GM23248 (cell line): ENCODE measurements around the gene PCSK2. TPM values are rescaled to one million over a fixed set of nuclear protein-coding genes. Genes with fewer than 3 reads are reported as not detected.

Experiments used
- DNase-seq: peaks from one replicate; pipeline ENCODE4 v3.0.0-alpha.2; 2015
- H2AFZ ChIP-seq: fragments of 200-600 bp; sonication (generic); 2 replicates; pipeline ENCODE4 v1.6.1; 2016; ENCODE audit warnings: antibody characterized with exemption
- H3F3A ChIP-seq: fragments of 200-600 bp; sonication (generic); 2 replicates; pipeline ENCODE4 v1.6.1; 2016; ENCODE audit warnings: mild to moderate bottlenecking, antibody characterized with exemption, mixed run types; ENCODE audit not compliant: insufficient read depth
- H3K27ac ChIP-seq: fragments of 200-600 bp; sonication (generic); 2 replicates; pipeline ENCODE4 v1.5.1; 2016; ENCODE audit warnings: mild to moderate bottlenecking
- H3K27me3 ChIP-seq: fragments of 200-600 bp; sonication (generic); replicated peaks from 2 replicates; pipeline ENCODE4 v1.6.1; 2016; ENCODE audit warnings: mild to moderate bottlenecking; ENCODE audit not compliant: insufficient read depth
- H3K36me3 ChIP-seq: fragments of 200-600 bp; sonication (generic); 2 replicates; pipeline ENCODE4 v1.6.1; 2016; ENCODE audit warnings: low read depth, mild to moderate bottlenecking
- H3K4me1 ChIP-seq: fragments of 200-600 bp; sonication (generic); 2 replicates; pipeline ENCODE4 v1.6.1; 2016; ENCODE audit warnings: mild to moderate bottlenecking; ENCODE audit not compliant: insufficient read depth
- H3K4me2 ChIP-seq: fragments of 200-600 bp; sonication (generic); one replicate; pipeline ENCODE4 v1.6.1; 2016; ENCODE audit warnings: mild to moderate bottlenecking; ENCODE audit not compliant: unreplicated experiment
- H3K4me3 ChIP-seq: fragments of 200-600 bp; sonication (generic); 2 replicates; pipeline ENCODE4 v1.5.1; 2016; ENCODE audit warnings: mild to moderate bottlenecking
- H3K79me2 ChIP-seq: fragments of 200-600 bp; sonication (generic); 2 replicates; pipeline ENCODE4 v1.6.1; 2016; ENCODE audit warnings: mild to moderate bottlenecking; ENCODE audit not compliant: insufficient read depth
- H3K9ac ChIP-seq: fragments of 200-600 bp; sonication (generic); 2 replicates; pipeline ENCODE4 v1.6.1; 2016; ENCODE audit warnings: mild to moderate bottlenecking
- H3K9me2 ChIP-seq: fragments of 200-600 bp; sonication (generic); 2 replicates; pipeline ENCODE4 v1.6.1; 2016; ENCODE audit warnings: mixed run types, mild to moderate bottlenecking, moderate library complexity; ENCODE audit not compliant: insufficient read depth
- H3K9me3 ChIP-seq: fragments of 200-600 bp; sonication (generic); one replicate; pipeline ENCODE4 v1.6.1; 2017; ENCODE audit warnings: low read depth
- H4K20me1 ChIP-seq: fragments of 200-600 bp; sonication (generic); 2 replicates; pipeline ENCODE4 v1.6.0; 2016; ENCODE audit not compliant: insufficient read depth
- EZH2 ChIP-seq: fragments of 200-600 bp; sonication (generic); IDR thresholded peaks from 2 replicates; pipeline ENCODE4 v1.6.1; 2018; ENCODE audit warnings: antibody characterized with exemption, mild to moderate bottlenecking; ENCODE audit not compliant: insufficient read depth, poor library complexity, severe bottlenecking
- EZH2phosphoT487 ChIP-seq: fragments of 200-600 bp; sonication (generic); IDR thresholded peaks from 2 replicates; pipeline ENCODE4 v1.6.1; 2018; ENCODE audit warnings: antibody characterized with exemption, moderate library complexity, mild to moderate bottlenecking, low read depth; ENCODE audit not compliant: insufficient read depth
- WGBS, 2 experiments: methylation state at CpG; one replicate each; pipeline ENCODE4 v1.1.6; 2015 to 2017; ENCODE audit warnings: low lambda C conversion rate in 2 of 2, low coverage in 1 of 2; ENCODE audit errors: missing lambda C conversion rate in 2 of 2; 5-methylcytosine and 5-hydroxymethylcytosine counted together
- in situ Hi-C: fragments of 300-500 bp; cut with MboI; formaldehyde crosslinking; loops from 2 replicates; pipeline ENCODE4 v1.15.0; 2020
- polyA plus RNA-seq: library from polyadenylated mRNA; unstranded; fragments of >200 nt; fragmentation: Nextera tagmentation; extraction: Ambion mirVana; gene quantifications from 2 replicates; pipeline ENCODE4 v1.2.1, GENCODE V29; 2016
- total RNA-seq: library from RNA; depleted of rRNA; stranded (reverse); fragments of >200 nt; shearing (Covaris generic); gene quantifications from 2 replicates; pipeline ENCODE4 v1.2.3, GENCODE V29; 2014

PCSK2 gene
- total and polyA plus RNA-seq, 2 experiments from 2014 or later: not detected

DNA sequence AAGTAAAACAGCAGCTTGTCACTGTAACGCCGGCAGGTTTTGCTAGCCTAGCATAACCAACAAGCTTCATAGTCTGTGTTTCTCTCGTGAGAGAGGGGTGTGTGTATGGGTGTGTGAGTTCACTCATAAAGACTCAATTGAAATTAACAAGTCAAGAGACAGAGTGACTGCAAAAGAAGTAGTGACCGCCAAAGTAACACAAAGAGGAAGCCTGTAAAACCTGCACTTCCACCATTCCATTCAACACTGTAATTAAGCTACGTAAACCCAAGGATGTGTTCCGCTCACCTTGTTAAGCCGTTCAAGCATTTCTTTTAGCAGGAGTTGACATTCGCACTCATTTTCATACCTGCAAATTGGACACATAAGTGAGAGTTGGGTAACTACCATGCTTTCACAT is 297.7 kb downstream of the PCSK2 start:
- 84% methylated on average over 8 of the region's 8 CpGs for WGBS, 2 experiments
- H3K27me3 ChIP-seq: no peaks in the 10 kb centered on the region; the same call in 1 of the 2 replicates
- in situ Hi-C loops: loop anchor here (25.0 kb wide), 1 partner anchor 763 kb away; the partner anchor contains the start of gene ZNF133

DNA sequence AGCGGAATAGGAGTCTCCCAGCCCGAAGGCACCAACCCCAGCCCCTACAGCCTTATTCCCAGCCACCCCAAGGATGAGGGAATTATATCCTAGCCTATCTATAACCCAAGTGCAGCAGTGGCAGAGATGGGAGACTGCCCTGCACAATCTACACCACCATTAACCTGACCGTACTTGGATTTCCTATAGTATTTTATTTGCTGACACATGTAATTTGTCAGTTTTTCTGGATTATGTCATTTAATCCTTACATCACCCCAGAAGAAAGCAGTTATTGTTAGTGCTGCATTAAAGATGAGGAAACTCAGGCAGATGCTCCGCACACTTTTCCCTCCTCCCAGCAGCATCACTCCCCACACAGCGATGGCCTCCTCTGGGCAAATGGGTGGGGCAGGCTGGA is 298.3 kb downstream of the PCSK2 start:
- H3K36me3 ChIP-seq: no peaks in the 10 kb centered on the region
- no peaks in the 10 kb centered on the region; the same call in 1 of the 2 replicates for H3K27me3 ChIP-seq
- no peaks in the 10 kb centered on the region for H4K20me1 ChIP-seq
- H3K9ac ChIP-seq: no peak overlapping the region
- TF ChIP-seq EZH2phosphoT487: no peak
- no peak for TF ChIP-seq EZH2
- no peaks in the 10 kb centered on the region for H3K9me2 ChIP-seq
- no peaks in the 10 kb centered on the region for H3F3A ChIP-seq
- H3K4me2 ChIP-seq: no peak overlapping the region
- H3K79me2 ChIP-seq: no peaks in the 10 kb centered on the region
- H3K27ac ChIP-seq: no peak overlapping the region
- 84% methylated on average over 5 of the region's 5 CpGs for WGBS, 2 experiments
- H2AFZ ChIP-seq: no peak overlapping the region
- no peaks in the 10 kb centered on the region for H3K9me3 ChIP-seq
- no peaks in the 10 kb centered on the region for H3K4me1 ChIP-seq
- no peak overlapping the region for H3K4me3 ChIP-seq
- DNase-seq: no peak
- in situ Hi-C loops: no loop called here

More for the DNA sequence above, 297.7 kb downstream of the PCSK2 start:
- Histone ChIP-seq H3K9me2 (no peaks in the 10 kb centered on the region), H3F3A (no peaks in the 10 kb centered on the region), H2AFZ (no peak overlapping the region), H4K20me1 (no peaks in the 10 kb centered on the region), H3K36me3 (no peaks in the 10 kb centered on the region), H3K4me2 (no peak overlapping the region), H3K27ac (no peak overlapping the region), H3K4me3 (no peak overlapping the region), H3K9me3 (no peaks in the 10 kb centered on the region), H3K9ac (no peak overlapping the region), H3K79me2 (no peaks in the 10 kb centered on the region), H3K4me1 (no peaks in the 10 kb centered on the region)
- no peak for TF ChIP-seq EZH2phosphoT487
- TF ChIP-seq EZH2: no peak
- no peak for DNase-seq

GRCh38 chr20:17525650-17526049 is 298.8 kb downstream of the PCSK2 start:
- TF ChIP-seq EZH2phosphoT487: no peak
- no peak for TF ChIP-seq EZH2
- no peaks in the 10 kb centered on the region for H3K9me3 ChIP-seq
- no peak overlapping the region for H3K27ac ChIP-seq
- no peaks in the 10 kb centered on the region for H3K36me3 ChIP-seq
- in situ Hi-C loops: no loop called here
- no peak overlapping the region for H3K9ac ChIP-seq
- DNase-seq: no peak
- no peaks in the 10 kb centered on the region for H3K79me2 ChIP-seq
- H3K27me3 ChIP-seq: no peaks in the 10 kb centered on the region; the same call in 1 of the 2 replicates
- H3K4me2 ChIP-seq: no peak overlapping the region
- no peak overlapping the region for H2AFZ ChIP-seq
- no peak overlapping the region for H3K4me3 ChIP-seq
- H3K9me2 ChIP-seq: no peaks in the 10 kb centered on the region
- no peaks in the 10 kb centered on the region for H4K20me1 ChIP-seq
- no peaks in the 10 kb centered on the region for H3F3A ChIP-seq
- no peaks in the 10 kb centered on the region for H3K4me1 ChIP-seq

DNA sequence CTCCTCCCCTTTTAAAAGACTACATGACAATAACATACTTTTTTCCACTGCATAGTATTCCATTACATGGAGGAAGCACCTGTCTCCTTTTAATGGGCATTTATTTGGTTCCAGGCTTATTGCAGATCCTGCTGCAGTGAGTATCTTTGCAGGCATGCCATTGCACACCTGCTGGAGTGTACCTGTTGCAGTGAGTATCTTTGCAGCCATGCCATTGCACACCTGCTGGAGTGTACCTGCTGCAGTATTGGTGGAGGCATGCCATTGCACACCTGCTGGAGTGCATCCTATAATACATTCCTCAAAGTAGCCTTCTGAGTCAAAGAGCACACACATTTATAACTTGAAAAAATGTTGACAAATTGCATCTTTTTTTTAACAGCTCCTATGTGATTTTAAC is 302.7 kb downstream of the PCSK2 start:
- Histone ChIP-seq H3K27ac (no peak overlapping the region), H3K79me2 (no peaks in the 10 kb centered on the region), H3K9me2 (no peaks in the 10 kb centered on the region), H3K4me1 (0 out of 2 replicates have a peak, but pooled peaks cover 3% of the 10 kb centered on the region), H3K9me3 (no peaks in the 10 kb centered on the region), H3K9ac (no peak overlapping the region), H2AFZ (no peak overlapping the region), H3F3A (peaks cover 5% of the 10 kb centered on the region), H3K27me3 (no peaks in the 10 kb centered on the region; the same call in 1 of the 2 replicates), H3K4me3 (no peak overlapping the region), H4K20me1 (no peaks in the 10 kb centered on the region), H3K4me2 (no peak overlapping the region), H3K36me3 (no peaks in the 10 kb centered on the region)
- TF ChIP-seq EZH2phosphoT487 (no peak), EZH2 (no peak)
- no peak for DNase-seq
- in situ Hi-C loops: no loop called here

DNA sequence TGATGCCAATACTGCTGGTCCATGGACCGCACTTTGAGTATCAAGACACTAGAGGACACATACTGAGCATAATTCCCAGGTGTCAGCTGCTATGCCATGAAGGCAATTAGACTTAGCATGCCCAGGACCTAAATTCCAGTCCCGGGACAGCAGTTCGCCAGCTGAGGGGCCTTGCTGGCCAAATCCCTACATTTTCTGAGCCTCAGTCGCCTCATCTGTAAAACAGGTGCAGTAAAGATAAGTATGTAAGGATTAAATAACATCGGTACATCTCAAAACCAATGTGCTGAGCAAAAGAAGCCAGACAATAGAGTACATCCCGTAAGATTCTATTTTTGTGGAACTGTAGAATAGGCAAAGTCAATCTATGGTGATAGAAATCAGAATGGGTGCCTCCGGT is 303.3 kb downstream of the PCSK2 start:
- H3K27me3 ChIP-seq: no peaks in the 10 kb centered on the region
- H3K36me3 ChIP-seq: no peaks in the 10 kb centered on the region
- in situ Hi-C loops: loop anchor here (10.0 kb wide), 2 partner anchors 75 to 375 kb away; no protein-coding TSS in a partner anchor
- no peak overlapping the region for H3K4me3 ChIP-seq
- no peak overlapping the region for H3K4me2 ChIP-seq
- TF ChIP-seq EZH2 (no peak), EZH2phosphoT487 (no peak)
- no peaks in the 10 kb centered on the region for H3K79me2 ChIP-seq
- no peak overlapping the region for H3K9ac ChIP-seq
- WGBS, 2 experiments: 96% methylated on average over 7 of the region's 7 CpGs
- H3K27ac ChIP-seq: no peak overlapping the region
- H3K9me3 ChIP-seq: no peaks in the 10 kb centered on the region
- H2AFZ ChIP-seq: no peak overlapping the region
- no peak for DNase-seq
- H4K20me1 ChIP-seq: no peaks in the 10 kb centered on the region
- H3K4me1 ChIP-seq: 0 out of 2 replicates have a peak, but pooled peaks cover 3% of the 10 kb centered on the region
- H3F3A ChIP-seq: peaks cover 5% of the 10 kb centered on the region
- H3K9me2 ChIP-seq: no peaks in the 10 kb centered on the region
